Neural progenitor cell (in vitro differentiated cells): ENCODE measurements around the gene UVSSA. TPM values are rescaled to one million over a fixed set of nuclear protein-coding genes. Genes with fewer than 3 reads are reported as not detected.

ENCODE experiments used
- DNase-seq: peaks from one replicate; pipeline ENCODE4 v3.0.0-alpha.2; 2016; ENCODE audit warnings: low spot score
- H2AFZ ChIP-seq: fragments of 200-600 bp; sonication (generic); replicated peaks from 2 replicates; pipeline ENCODE4 v1.6.1; 2016; ENCODE audit warnings: antibody characterized with exemption
- H3F3A ChIP-seq: fragments of 200-600 bp; sonication (generic); 2 replicates; pipeline ENCODE4 v1.6.1; 2016; ENCODE audit warnings: antibody characterized with exemption, low read depth
- H3K27ac ChIP-seq: fragments of 200-600 bp; sonication (generic); 2 replicates; pipeline ENCODE4 v1.5.1; 2016; ENCODE audit warnings: mild to moderate bottlenecking
- H3K27me3 ChIP-seq: fragments of 200-600 bp; sonication (generic); 2 replicates; pipeline ENCODE4 v1.6.1; 2016; ENCODE audit warnings: mild to moderate bottlenecking, moderate library complexity
- H3K36me3 ChIP-seq: fragments of 200-600 bp; sonication (generic); 2 replicates; pipeline ENCODE4 v1.5.1; 2016
- H3K4me1 ChIP-seq: fragments of 200-600 bp; sonication (generic); 2 replicates; pipeline ENCODE4 v1.6.1; 2016; ENCODE audit warnings: mixed run types
- H3K4me2 ChIP-seq: fragments of 200-600 bp; sonication (generic); 2 replicates; pipeline ENCODE4 v1.6.1; 2016
- H3K4me3 ChIP-seq: fragments of 200-600 bp; sonication (generic); 2 replicates; pipeline ENCODE4 v1.5.1; 2016
- H3K79me2 ChIP-seq: fragments of 200-600 bp; sonication (generic); 2 replicates; pipeline ENCODE4 v1.6.1; 2016; ENCODE audit warnings: low read depth
- H3K9ac ChIP-seq: fragments of 200-600 bp; sonication (generic); 2 replicates; pipeline ENCODE4 v1.6.1; 2016
- H3K9me3 ChIP-seq: fragments of 200-600 bp; sonication (generic); 2 replicates; pipeline ENCODE4 v1.5.1; 2016; ENCODE audit warnings: low read depth
- H4K20me1 ChIP-seq: fragments of 200-600 bp; sonication (generic); 2 replicates; pipeline ENCODE4 v1.6.1; 2016; ENCODE audit warnings: low read depth
- H3K27ac Mint-ChIP-seq: 3 replicates; pipeline ENCODE4 v1.8.0; 2021; ENCODE audit warnings: mixed read lengths
- H3K27me3 Mint-ChIP-seq: 2 replicates; pipeline ENCODE4 v1.8.0; 2022; ENCODE audit warnings: low read depth, mild to moderate bottlenecking, inconsistent platforms, moderate library complexity, mixed read lengths; ENCODE audit not compliant: insufficient read depth
- H3K36me3 Mint-ChIP-seq: 3 replicates; pipeline ENCODE4 v1.8.0; 2021; ENCODE audit warnings: mixed read lengths
- H3K4me1 Mint-ChIP-seq: 3 replicates; pipeline ENCODE4 v1.8.0; 2021; ENCODE audit warnings: mixed read lengths
- H3K4me3 Mint-ChIP-seq: 3 replicates; pipeline ENCODE4 v1.8.0; 2021; ENCODE audit warnings: mild to moderate bottlenecking, moderate library complexity, mixed read lengths
- H3K9me3 Mint-ChIP-seq: 3 replicates; pipeline ENCODE4 v1.8.0; 2020; ENCODE audit warnings: mixed read lengths
- CTCF ChIP-seq: fragments of 200-600 bp; sonication (generic); IDR thresholded peaks from 2 replicates; pipeline ENCODE4 v1.5.1; 2017; ENCODE audit warnings: antibody characterized with exemption, mild to moderate bottlenecking
- EZH2 ChIP-seq: fragments of 200-600 bp; sonication (generic); IDR thresholded peaks from 2 replicates; pipeline ENCODE4 v1.6.1; 2017; ENCODE audit warnings: antibody characterized with exemption, mild to moderate bottlenecking, moderate library complexity
- EZH2phosphoT487 ChIP-seq: fragments of 200-600 bp; sonication (generic); IDR thresholded peaks from 2 replicates; pipeline ENCODE4 v1.6.1; 2017; ENCODE audit warnings: antibody characterized with exemption
- total RNA-seq: library from RNA; depleted of rRNA; stranded (reverse); fragments of >200 nt; gene quantifications from 2 replicates; pipeline ENCODE4 v1.2.3, GENCODE V29; 2015; ENCODE audit warnings: low replicate concordance

Gene UVSSA
- total RNA-seq, 1 donor from 2014 or later, result 10.9 TPM

GRCh38 chr4:1340181-1340747 lies 6.7 kb upstream of the UVSSA start:
- H3K79me2 ChIP-seq, result peaks cover 5% of the 10 kb centered on the region
- no peaks in the 10 kb centered on the region for H3K36me3 ChIP-seq
- no peaks in the 10 kb centered on the region for H3K4me1 ChIP-seq
- Mint-ChIP-seq H3K27ac (no peak overlapping the region), H3K27me3 (peaks cover 15% of the 10 kb centered on the region), H3K4me3 (no peak overlapping the region), H3K4me1 (peaks cover 13% of the 10 kb centered on the region), H3K36me3 (peaks cover 50% of the 10 kb centered on the region), H3K9me3 (peaks cover 7% of the 10 kb centered on the region)
- H3F3A ChIP-seq, result peaks cover 20% of the 10 kb centered on the region
- H3K4me2 ChIP-seq, result no peak overlapping the region
- no peak overlapping the region for H3K9ac ChIP-seq
- H2AFZ ChIP-seq, result no peak overlapping the region
- H3K9me3 ChIP-seq, result no peaks in the 10 kb centered on the region
- TF ChIP-seq EZH2 (no peak), EZH2phosphoT487 (no peak)
- no peaks in the 10 kb centered on the region for H4K20me1 ChIP-seq
- no peak overlapping the region for H3K27ac ChIP-seq
- DNase-seq, result no peak
- H3K4me3 ChIP-seq, result no peak overlapping the region
- no peaks in the 10 kb centered on the region for H3K27me3 ChIP-seq

GRCh38 chr4:1340861-1341260 lies 6.1 kb upstream of the UVSSA start:
- no peak overlapping the region for H3K4me3 ChIP-seq
- no peaks in the 10 kb centered on the region for H3K9me3 ChIP-seq
- no peak overlapping the region for H3K27ac ChIP-seq
- TF ChIP-seq EZH2 (no peak), EZH2phosphoT487 (no peak), CTCF (no peak)
- no peak for DNase-seq
- Mint-ChIP-seq H3K27me3 (peaks cover 15% of the 10 kb centered on the region), H3K27ac (no peak overlapping the region), H3K9me3 (peaks cover 7% of the 10 kb centered on the region), H3K36me3 (peaks cover 50% of the 10 kb centered on the region), H3K4me1 (peaks cover 16% of the 10 kb centered on the region), H3K4me3 (no peak overlapping the region)
- no peaks in the 10 kb centered on the region for H4K20me1 ChIP-seq
- H3K79me2 ChIP-seq, result peaks cover 11% of the 10 kb centered on the region
- no peak overlapping the region for H2AFZ ChIP-seq
- no peaks in the 10 kb centered on the region for H3K4me1 ChIP-seq
- no peaks in the 10 kb centered on the region for H3K27me3 ChIP-seq
- no peaks in the 10 kb centered on the region for H3K36me3 ChIP-seq
- H3K4me2 ChIP-seq, result no peak overlapping the region
- H3F3A ChIP-seq, result peaks cover 25% of the 10 kb centered on the region
- no peak overlapping the region for H3K9ac ChIP-seq

GRCh38 chr4:1342003-1342402 lies 5.0 kb upstream of the UVSSA start:
- peaks cover 42% of the 10 kb centered on the region for H3K36me3 Mint-ChIP-seq
- H3K4me3 ChIP-seq, result no peak overlapping the region

More at GRCh38 chr4:1342003-1342402, 5.0 kb upstream of the UVSSA start:
- Histone ChIP-seq H2AFZ (no peak overlapping the region), H3K4me2 (no peak overlapping the region), H3K9ac (no peak overlapping the region), H4K20me1 (no peaks in the 10 kb centered on the region), H3F3A (peaks cover 32% of the 10 kb centered on the region), H3K36me3 (no peaks in the 10 kb centered on the region), H3K9me3 (no peaks in the 10 kb centered on the region), H3K4me1 (no peaks in the 10 kb centered on the region), H3K79me2 (peaks cover 15% of the 10 kb centered on the region), H3K27ac (no peak overlapping the region), H3K27me3 (no peaks in the 10 kb centered on the region)
- Mint-ChIP-seq H3K27me3 (peaks cover 15% of the 10 kb centered on the region), H3K27ac (no peak overlapping the region), H3K4me3 (no peak overlapping the region), H3K4me1 (peaks cover 16% of the 10 kb centered on the region), H3K9me3 (peaks cover 7% of the 10 kb centered on the region)
- no peak for TF ChIP-seq EZH2phosphoT487
- no peak for TF ChIP-seq EZH2
- TF ChIP-seq CTCF, result no peak
- DNase-seq, result no peak
